Panc1 (cell line): ENCODE data around the gene SLC16A12. TPM values are rescaled to one million over a fixed set of nuclear protein-coding genes. Genes with fewer than 3 reads are reported as not detected.

Experiments used
- ATAC-seq: fragments of 200-7000 bp; cut with Tn5 transposase; 2 replicates; pipeline ENCODE4 v1.9.1; 2020; ENCODE audit warnings: mild to moderate bottlenecking, moderate library complexity
- BruUV-seq: library from RNA; stranded (reverse); fragments of 400-500 nt; replicated peaks from 2 replicates; lab custom pipeline; 2021; lab: Mats Ljungman, UMichigan
- CTCF ChIA-PET: fragments of 300-600 bp; sonication (Branson Sonifier 250); formaldehyde crosslinking; loops from one replicate; lab custom pipeline; 2022; ENCODE audit warnings: antibody characterized with exemption; lab: Charles Lee
- POLR2A ChIA-PET: fragments of 300-600 bp; sonication (Branson Sonifier 250); formaldehyde crosslinking; loops from one replicate; lab custom pipeline; 2022; ENCODE audit warnings: antibody characterized with exemption; lab: Charles Lee
- DNase-seq: peaks from one replicate; pipeline ENCODE4 v3.0.0-alpha.2; 2010; ENCODE audit warnings: low read depth, low spot score
- H3K27ac ChIP-seq: 2 replicates; pipeline ENCODE4 v1.5.1; 2011; ENCODE audit warnings: mild to moderate bottlenecking, low read length, inconsistent platforms
- H3K27me3 ChIP-seq: fragments of 200-500 bp; sonication (Bioruptor generic); 2 replicates; pipeline ENCODE4 v1.6.0; 2014; ENCODE audit warnings: low read length, inconsistent platforms; ENCODE audit not compliant: control insufficient read depth, insufficient read depth
- H3K36me3 ChIP-seq: fragments of 200-500 bp; sonication (Bioruptor generic); 2 replicates; pipeline ENCODE4 v1.5.1; 2014; ENCODE audit warnings: inconsistent platforms, mild to moderate bottlenecking, low read length, moderate library complexity; ENCODE audit not compliant: control insufficient read depth, insufficient read depth
- H3K4me1 ChIP-seq: 2 replicates; pipeline ENCODE4 v1.5.1; 2011; ENCODE audit warnings: inconsistent platforms, mild to moderate bottlenecking, low read length, moderate library complexity; ENCODE audit not compliant: control insufficient read depth, insufficient read depth
- H3K4me3 ChIP-seq, 2 experiments: 2 replicates each; pipeline ENCODE4 v1.5.1; 2011 to 2012; ENCODE audit warnings: low read depth in 2 of 2, low read length in 2 of 2, mild to moderate bottlenecking in 2 of 2, inconsistent platforms in 1 of 2, moderate library complexity in 1 of 2
- H3K9me3 ChIP-seq: fragments of 200-500 bp; sonication (Bioruptor generic); 2 replicates; pipeline ENCODE4 v1.5.1; 2014; ENCODE audit warnings: low read depth, mild to moderate bottlenecking, inconsistent platforms, low read length, moderate library complexity; ENCODE audit not compliant: control insufficient read depth, insufficient read depth
- POLR2AphosphoS5 ChIP-seq: IDR thresholded peaks from 2 replicates; pipeline ENCODE4 v1.6.1; 2012; ENCODE audit warnings: mild to moderate bottlenecking, low read depth, low read length, moderate library complexity
- SIN3A ChIP-seq: IDR thresholded peaks from 2 replicates; pipeline ENCODE4 v1.6.1; 2012; ENCODE audit warnings: low read depth, mild to moderate bottlenecking, low read length, moderate library complexity, borderline replicate concordance; ENCODE audit not compliant: insufficient read depth
- TCF7L2 ChIP-seq: IDR thresholded peaks from 2 replicates; pipeline ENCODE4 v1.6.1; 2011; ENCODE audit warnings: mild to moderate bottlenecking, low read depth, low read length, inconsistent platforms
- in situ Hi-C: cut with HindIII; loops from 2 replicates; pipeline ENCODE4 v1.10.0; 2016; ENCODE audit warnings: low sequenced_read_pairs, low pct_unique_long_range_greater_than_20kb
- intact Hi-C: fragments of 100-400 bp; cut with micrococcal nuclease; formaldehyde crosslinking; loops from one replicate; pipeline ENCODE4 v1.10.0; 2022; ENCODE audit not compliant: unreplicated experiment
- total RNA-seq: library from RNA; stranded (reverse); gene quantifications from one replicate; pipeline ENCODE4 v1.2.1, GENCODE V29; 2021; ENCODE audit not compliant: unreplicated experiment
- TF ChIP-seq, protein P1 (sequence below): fragments of 450-650 bp; IDR thresholded peaks from 2 replicates; pipeline ENCODE4 v1.5.1; 2017; ENCODE audit warnings: mild to moderate bottlenecking
- TF ChIP-seq, protein P2 (sequence below), 2 experiments: IDR thresholded peaks; 2 replicates each; pipeline ENCODE4 v1.6.1; 2011 to 2012; ENCODE audit warnings: low read depth in 2 of 2, control low read depth in 1 of 2, low read length in 1 of 2, mild to moderate bottlenecking in 1 of 2, moderate library complexity in 1 of 2; ENCODE audit not compliant: insufficient read depth in 1 of 2

Gene SLC16A12
- total RNA-seq, 1 experiment from 2014 or later: not detected

- Histone ChIP-seq H3K4me1 (no peaks in the 10 kb centered on the region), H3K27ac (no peak overlapping the region), H3K9me3 (no peaks in the 10 kb centered on the region), H3K4me3 (no peak overlapping the region), H3K36me3 (no peaks in the 10 kb centered on the region), H3K27me3 (peaks cover 16% of the 10 kb centered on the region; the same call in 1 of the 2 replicates)
- BruUV-seq: no TSS peak
- TF ChIP-seq, protein P1, sequence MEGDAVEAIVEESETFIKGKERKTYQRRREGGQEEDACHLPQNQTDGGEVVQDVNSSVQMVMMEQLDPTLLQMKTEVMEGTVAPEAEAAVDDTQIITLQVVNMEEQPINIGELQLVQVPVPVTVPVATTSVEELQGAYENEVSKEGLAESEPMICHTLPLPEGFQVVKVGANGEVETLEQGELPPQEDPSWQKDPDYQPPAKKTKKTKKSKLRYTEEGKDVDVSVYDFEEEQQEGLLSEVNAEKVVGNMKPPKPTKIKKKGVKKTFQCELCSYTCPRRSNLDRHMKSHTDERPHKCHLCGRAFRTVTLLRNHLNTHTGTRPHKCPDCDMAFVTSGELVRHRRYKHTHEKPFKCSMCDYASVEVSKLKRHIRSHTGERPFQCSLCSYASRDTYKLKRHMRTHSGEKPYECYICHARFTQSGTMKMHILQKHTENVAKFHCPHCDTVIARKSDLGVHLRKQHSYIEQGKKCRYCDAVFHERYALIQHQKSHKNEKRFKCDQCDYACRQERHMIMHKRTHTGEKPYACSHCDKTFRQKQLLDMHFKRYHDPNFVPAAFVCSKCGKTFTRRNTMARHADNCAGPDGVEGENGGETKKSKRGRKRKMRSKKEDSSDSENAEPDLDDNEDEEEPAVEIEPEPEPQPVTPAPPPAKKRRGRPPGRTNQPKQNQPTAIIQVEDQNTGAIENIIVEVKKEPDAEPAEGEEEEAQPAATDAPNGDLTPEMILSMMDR: no peak
- no peak for TF ChIP-seq TCF7L2
- TF ChIP-seq SIN3A: no peak
- TF ChIP-seq, protein P2, sequence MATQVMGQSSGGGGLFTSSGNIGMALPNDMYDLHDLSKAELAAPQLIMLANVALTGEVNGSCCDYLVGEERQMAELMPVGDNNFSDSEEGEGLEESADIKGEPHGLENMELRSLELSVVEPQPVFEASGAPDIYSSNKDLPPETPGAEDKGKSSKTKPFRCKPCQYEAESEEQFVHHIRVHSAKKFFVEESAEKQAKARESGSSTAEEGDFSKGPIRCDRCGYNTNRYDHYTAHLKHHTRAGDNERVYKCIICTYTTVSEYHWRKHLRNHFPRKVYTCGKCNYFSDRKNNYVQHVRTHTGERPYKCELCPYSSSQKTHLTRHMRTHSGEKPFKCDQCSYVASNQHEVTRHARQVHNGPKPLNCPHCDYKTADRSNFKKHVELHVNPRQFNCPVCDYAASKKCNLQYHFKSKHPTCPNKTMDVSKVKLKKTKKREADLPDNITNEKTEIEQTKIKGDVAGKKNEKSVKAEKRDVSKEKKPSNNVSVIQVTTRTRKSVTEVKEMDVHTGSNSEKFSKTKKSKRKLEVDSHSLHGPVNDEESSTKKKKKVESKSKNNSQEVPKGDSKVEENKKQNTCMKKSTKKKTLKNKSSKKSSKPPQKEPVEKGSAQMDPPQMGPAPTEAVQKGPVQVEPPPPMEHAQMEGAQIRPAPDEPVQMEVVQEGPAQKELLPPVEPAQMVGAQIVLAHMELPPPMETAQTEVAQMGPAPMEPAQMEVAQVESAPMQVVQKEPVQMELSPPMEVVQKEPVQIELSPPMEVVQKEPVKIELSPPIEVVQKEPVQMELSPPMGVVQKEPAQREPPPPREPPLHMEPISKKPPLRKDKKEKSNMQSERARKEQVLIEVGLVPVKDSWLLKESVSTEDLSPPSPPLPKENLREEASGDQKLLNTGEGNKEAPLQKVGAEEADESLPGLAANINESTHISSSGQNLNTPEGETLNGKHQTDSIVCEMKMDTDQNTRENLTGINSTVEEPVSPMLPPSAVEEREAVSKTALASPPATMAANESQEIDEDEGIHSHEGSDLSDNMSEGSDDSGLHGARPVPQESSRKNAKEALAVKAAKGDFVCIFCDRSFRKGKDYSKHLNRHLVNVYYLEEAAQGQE (IDR thresholded peaks at IDR 0.05; ENCODE audit: insufficient read depth in 1 of 2, low read depth in 2 of 2, low read length in 1 of 2): no peak
- TF ChIP-seq POLR2AphosphoS5: no peak
- CTCF ChIA-PET: no interaction called here
- DNase-seq (no peak), ATAC-seq (no peak)
- in situ Hi-C loops: no loop called here
- intact Hi-C loops: no loop called here
- POLR2A ChIA-PET: no interaction called here
Measured at GRCh38 chr10:89494068-89494467, 41.3 kb downstream of the SLC16A12 start.

- TF ChIP-seq, protein P1: no peak
- TF ChIP-seq POLR2AphosphoS5 (no peak), SIN3A (no peak), TCF7L2 (no peak)
- TF ChIP-seq, protein P2 (IDR thresholded peaks at IDR 0.05; ENCODE audit: insufficient read depth in 1 of 2, low read depth in 2 of 2, low read length in 1 of 2): no peak
- no TSS peak for BruUV-seq
- CTCF ChIA-PET: no interaction called here
Measured at GRCh38 chr10:89491932-89492331, 43.5 kb downstream of the SLC16A12 start.

More at GRCh38 chr10:89491932-89492331, 43.5 kb downstream of the SLC16A12 start:
- Histone ChIP-seq H3K27ac (no peak overlapping the region), H3K4me1 (no peaks in the 10 kb centered on the region), H3K27me3 (peaks cover 16% of the 10 kb centered on the region; the same call in 1 of the 2 replicates), H3K4me3 (no peak overlapping the region), H3K9me3 (no peaks in the 10 kb centered on the region), H3K36me3 (no peaks in the 10 kb centered on the region)
- POLR2A ChIA-PET: no interaction called here
- in situ Hi-C loops: no loop called here
- DNase-seq: no peak
- intact Hi-C loops: no loop called here
- ATAC-seq: no peak
